ENCODE results near the gene AQP12B.

DNA sequence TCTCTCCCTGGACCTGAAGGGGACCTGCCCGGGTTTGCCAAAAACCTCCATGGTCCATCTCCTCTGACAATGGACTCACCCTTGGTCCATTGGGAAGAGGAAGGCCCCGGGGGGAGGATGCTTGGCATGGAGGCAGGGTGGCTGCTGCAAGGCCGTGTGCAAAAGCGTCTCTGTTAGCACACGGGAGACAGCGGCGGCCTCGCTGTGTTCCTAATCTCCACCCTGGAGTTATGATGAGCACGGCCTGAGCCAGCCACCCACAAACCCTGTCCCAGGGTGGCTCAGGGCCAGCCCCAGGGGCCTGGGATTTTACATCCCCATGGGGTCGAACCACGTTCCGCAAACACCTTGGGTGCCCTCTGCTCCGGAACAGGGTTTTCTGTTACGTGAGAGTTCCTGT lies 44.8 kb upstream of the AQP12B start:
- TF ChIP-seq POLR2A (IDR thresholded peaks at IDR 0.05; ENCODE audit: low read length) = no peak
- no peak for TF ChIP-seq GATA1 (IDR thresholded peaks at IDR 0.05; ENCODE audit: low read depth, low read length)
